Measurements from ENCODE around the gene ATP2B1. TPM values are rescaled to one million over a fixed set of nuclear protein-coding genes. Genes with fewer than 3 reads are reported as not detected.

Gene ATP2B1
- total RNA-seq, 4 donors from 2014 or later = 21.9 to 47.7 (median 42.1) TPM

GRCh38 chr12:89752341-89752740 is 43.7 kb upstream of the ATP2B1 start:
- H3K9me3 ChIP-seq = no peaks in the 10 kb centered on the region
- H3K27me3 ChIP-seq = no peaks in the 10 kb centered on the region
- H3K36me3 ChIP-seq = no peaks in the 10 kb centered on the region
- peaks cover 0 to 7% (median 0%) of the 10 kb centered on the region in 4 donors for H3K4me1 ChIP-seq
- TF ChIP-seq CTCF (IDR thresholded peaks at IDR 0.05) (no peak), EP300 (IDR thresholded peaks at IDR 0.05) (no peak), POLR2A (IDR thresholded peaks at IDR 0.05) (no peak)
- WGBS, 2 donors = 80 to 87% methylated on average over 1 of the region's 1 CpG
- H3K4me3 ChIP-seq = no peak overlapping the region
- H3K27ac ChIP-seq = no peak overlapping the region
- DNase-seq (ENCODE audit: low spot score in 2 of 2) = no peak

- no peaks in the 10 kb centered on the region for H3K9me3 ChIP-seq
- H3K36me3 ChIP-seq = no peaks in the 10 kb centered on the region
- no peaks in the 10 kb centered on the region for H3K4me1 ChIP-seq
- H3K4me3 ChIP-seq = no peak overlapping the region
- WGBS, 2 donors = 62 to 66% methylated on average over 6 of the region's 6 CpGs
- DNase-seq (ENCODE audit: low spot score in 2 of 2) = no peak
- no peak for TF ChIP-seq CTCF (IDR thresholded peaks at IDR 0.05)
- no peak for TF ChIP-seq POLR2A (IDR thresholded peaks at IDR 0.05)
- no peak for TF ChIP-seq EP300 (IDR thresholded peaks at IDR 0.05)
- H3K27me3 ChIP-seq = no peaks in the 10 kb centered on the region
- no peak overlapping the region for H3K27ac ChIP-seq
These were observed 42.0 kb upstream of the ATP2B1 start for GRCh38 chr12:89750389-89751351.

DNA sequence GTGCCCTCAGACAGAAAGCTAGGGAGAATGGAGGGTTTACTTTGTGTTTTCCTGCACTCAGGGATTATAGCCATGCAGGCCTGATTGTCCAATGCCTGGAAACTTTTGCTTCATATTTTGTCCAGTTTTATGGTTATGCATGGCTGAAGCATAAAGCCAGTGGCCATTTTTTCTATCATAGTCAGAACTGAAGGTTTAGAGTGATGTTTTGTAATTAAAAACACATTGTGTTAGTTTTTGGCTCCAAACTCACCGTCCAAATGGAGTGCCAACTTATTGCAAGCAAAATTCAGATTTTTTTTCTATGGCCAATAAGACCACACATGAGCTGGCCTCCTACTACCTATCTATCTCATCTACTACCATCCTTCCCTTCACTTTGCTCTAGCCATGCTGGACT is 40.2 kb upstream of the ATP2B1 start:
- H3K27ac ChIP-seq = no peak overlapping the region
- no peak overlapping the region for H3K4me3 ChIP-seq
- no peaks in the 10 kb centered on the region for H3K27me3 ChIP-seq
- DNase-seq (ENCODE audit: low spot score in 2 of 2) = no peak
- WGBS, 2 donors = 74 to 81% methylated on average over 1 of the region's 1 CpG
- no peaks in the 10 kb centered on the region for H3K4me1 ChIP-seq
- no peaks in the 10 kb centered on the region for H3K36me3 ChIP-seq
- H3K9me3 ChIP-seq = no peaks in the 10 kb centered on the region
- TF ChIP-seq POLR2A (IDR thresholded peaks at IDR 0.05) (no peak), CTCF (IDR thresholded peaks at IDR 0.05) (no peak), EP300 (IDR thresholded peaks at IDR 0.05) (no peak)

- 38 to 51% methylated on average over 2 of the region's 2 CpGs for WGBS, 2 donors
- no peaks in the 10 kb centered on the region for H3K4me1 ChIP-seq
- no peak overlapping the region for H3K27ac ChIP-seq
- DNase-seq (ENCODE audit: low spot score in 2 of 2) = no peak
- TF ChIP-seq CTCF (IDR thresholded peaks at IDR 0.05) (no peak), EP300 (IDR thresholded peaks at IDR 0.05) (no peak), POLR2A (IDR thresholded peaks at IDR 0.05) (no peak)
- H3K36me3 ChIP-seq = no peaks in the 10 kb centered on the region
- no peaks in the 10 kb centered on the region for H3K27me3 ChIP-seq
- H3K9me3 ChIP-seq = peaks cover 0 to 15% (median 5%) of the 10 kb centered on the region in 4 donors
- no peak overlapping the region for H3K4me3 ChIP-seq
These were observed 36.6 kb upstream of the ATP2B1 start for GRCh38 chr12:89745286-89745685.

DNA sequence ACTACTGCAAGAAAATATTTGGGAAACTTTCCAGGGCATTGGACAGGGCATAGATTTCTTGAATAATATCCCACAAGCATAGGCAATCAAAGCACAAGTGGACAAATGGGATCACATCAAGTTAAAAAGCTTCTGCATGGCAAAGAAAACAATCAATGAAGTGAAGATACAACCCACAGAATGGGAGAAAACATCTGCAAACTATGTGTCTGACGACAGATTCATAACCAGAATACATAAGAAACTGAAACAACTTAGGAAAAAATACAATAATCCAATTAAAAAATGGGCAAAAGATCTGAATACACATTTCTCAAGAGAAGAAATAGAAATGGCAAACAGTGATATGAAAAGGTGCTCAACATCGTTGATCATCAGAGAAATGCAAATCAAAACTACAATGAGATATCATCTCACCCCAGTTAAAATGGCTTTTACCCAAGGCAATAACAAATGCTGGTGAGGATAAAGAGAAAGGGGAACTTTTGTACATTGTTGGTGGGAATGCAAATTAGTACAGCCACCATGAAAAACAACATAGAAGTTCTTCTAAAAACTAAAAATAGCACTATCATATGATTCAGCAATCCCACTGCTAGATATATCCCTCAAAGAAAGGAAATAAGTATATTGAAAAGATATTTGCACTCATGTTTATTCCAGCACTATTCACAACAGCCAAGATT is 33.8 kb upstream of the ATP2B1 start:
- no peaks in the 10 kb centered on the region for H3K27me3 ChIP-seq
- TF ChIP-seq CTCF (IDR thresholded peaks at IDR 0.05) (no peak), POLR2A (IDR thresholded peaks at IDR 0.05) (no peak), EP300 (IDR thresholded peaks at IDR 0.05) (no peak)
- H3K27ac ChIP-seq = no peak overlapping the region
- H3K4me3 ChIP-seq = no peak overlapping the region
- no peaks in the 10 kb centered on the region for H3K4me1 ChIP-seq
- no peak for DNase-seq (ENCODE audit: low spot score in 2 of 2)
- 78 to 84% methylated on average over 2 of the region's 2 CpGs for WGBS, 2 donors
- no peaks in the 10 kb centered on the region for H3K36me3 ChIP-seq
- peaks cover 0 to 26% (median 8%) of the 10 kb centered on the region in 4 donors for H3K9me3 ChIP-seq
